CD4-positive, alpha-beta T cell treated with Interleukin-17A for 4 hours (primary cell): ENCODE measurements around the gene EFCAB8.
"Not testable (repeated sequence)": the region's sequence is repeated elsewhere in the genome, so short reads cannot be mapped to it uniquely, and the experiment has no call there.

Experiments
- DNase-seq: peaks from one replicate; pipeline ENCODE4 v3.0.0-alpha.2; 2020; ENCODE audit warnings: mixed read lengths

EFCAB8 gene

DNA sequence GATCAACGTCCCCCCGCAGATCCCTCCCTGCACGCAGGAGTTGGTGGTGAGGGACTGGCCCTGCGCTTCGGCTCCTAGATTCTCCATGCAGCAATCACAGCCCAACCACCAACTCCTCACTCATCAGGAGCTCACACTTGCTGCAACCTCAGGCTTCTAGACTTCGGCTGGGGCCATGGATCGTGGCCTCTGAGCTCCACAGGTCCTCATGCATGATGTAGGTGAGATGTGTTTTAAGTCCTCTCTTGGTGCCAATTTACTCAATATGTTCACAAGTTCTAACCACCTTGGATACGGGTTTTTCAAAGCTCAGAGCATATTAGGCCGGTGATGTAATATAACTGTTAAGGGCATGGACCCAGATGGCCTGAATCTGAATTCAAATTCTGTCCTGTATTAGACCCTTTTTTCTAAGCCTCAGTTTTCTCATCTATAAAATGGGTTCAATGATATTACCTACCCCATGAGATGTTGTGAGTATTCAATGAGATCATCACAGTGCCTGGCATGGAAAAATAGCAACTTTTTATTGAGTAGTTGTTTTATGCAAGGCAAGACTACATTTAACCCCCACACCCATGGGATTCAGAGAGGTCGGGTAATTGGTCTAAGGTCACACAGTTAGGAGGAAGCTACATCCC is 114.5 kb downstream of the EFCAB8 start:
- no peak for DNase-seq

DNA sequence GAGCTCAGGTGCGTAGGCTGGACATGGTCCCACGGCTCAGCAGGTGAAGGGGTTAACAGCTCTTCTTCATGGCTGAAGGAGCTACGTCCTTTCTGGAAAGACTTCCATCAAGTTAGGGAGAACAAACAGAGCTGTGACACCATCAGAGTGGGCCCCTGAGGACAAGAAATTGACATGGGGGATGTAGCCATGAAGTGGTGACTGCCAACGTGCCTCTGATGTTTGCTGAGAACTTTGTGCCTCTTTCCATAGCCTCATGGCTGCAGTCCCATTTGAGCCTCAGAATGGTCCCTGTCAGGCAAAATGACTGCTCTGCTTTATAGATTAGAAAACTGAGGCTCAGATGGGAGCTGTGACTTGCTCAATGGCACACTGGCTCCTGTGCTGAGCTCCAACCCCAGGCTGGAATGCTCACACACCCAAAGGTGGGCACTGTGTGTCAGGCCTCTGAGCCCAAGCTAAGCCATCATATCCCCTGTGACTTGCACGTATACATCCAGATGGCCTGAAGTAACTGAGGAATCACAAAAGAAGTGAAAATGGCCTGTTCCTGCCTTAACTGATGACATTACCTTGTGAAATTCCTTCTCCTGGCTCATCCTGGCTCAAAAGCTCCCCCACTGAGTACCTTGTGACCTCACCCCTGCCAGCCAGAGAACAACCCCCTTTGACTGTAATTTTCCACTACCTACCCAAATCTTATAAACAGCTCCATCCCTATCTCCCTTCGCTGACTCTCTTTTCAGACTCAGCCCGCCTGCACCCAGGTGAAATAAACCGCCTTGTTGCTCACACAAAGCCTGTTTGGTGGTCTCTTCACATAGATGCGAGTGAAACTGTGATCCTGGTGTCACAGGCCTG is 115.7 kb downstream of the EFCAB8 start:
- DNase-seq: not testable (repeated sequence)

DNA sequence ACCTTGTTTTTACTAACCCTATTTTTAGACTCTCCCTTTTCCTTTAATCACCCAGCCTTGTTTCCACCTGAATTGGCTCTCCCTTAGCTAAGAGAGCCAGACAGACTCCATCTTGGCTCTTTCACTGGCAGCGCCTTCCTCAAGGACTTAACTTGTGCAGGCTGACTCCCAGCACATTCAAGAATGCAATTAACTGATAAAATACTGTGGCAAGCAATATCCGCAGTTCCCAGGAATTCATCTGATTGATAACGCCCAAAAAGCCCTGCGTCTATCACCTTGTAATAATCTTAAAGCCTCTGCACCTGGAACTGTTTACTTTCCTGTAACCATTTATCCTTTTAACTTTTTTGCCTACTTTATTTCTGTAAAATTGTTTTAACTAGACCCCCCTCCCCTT is 116.4 kb downstream of the EFCAB8 start:
- not testable (repeated sequence) for DNase-seq

DNA sequence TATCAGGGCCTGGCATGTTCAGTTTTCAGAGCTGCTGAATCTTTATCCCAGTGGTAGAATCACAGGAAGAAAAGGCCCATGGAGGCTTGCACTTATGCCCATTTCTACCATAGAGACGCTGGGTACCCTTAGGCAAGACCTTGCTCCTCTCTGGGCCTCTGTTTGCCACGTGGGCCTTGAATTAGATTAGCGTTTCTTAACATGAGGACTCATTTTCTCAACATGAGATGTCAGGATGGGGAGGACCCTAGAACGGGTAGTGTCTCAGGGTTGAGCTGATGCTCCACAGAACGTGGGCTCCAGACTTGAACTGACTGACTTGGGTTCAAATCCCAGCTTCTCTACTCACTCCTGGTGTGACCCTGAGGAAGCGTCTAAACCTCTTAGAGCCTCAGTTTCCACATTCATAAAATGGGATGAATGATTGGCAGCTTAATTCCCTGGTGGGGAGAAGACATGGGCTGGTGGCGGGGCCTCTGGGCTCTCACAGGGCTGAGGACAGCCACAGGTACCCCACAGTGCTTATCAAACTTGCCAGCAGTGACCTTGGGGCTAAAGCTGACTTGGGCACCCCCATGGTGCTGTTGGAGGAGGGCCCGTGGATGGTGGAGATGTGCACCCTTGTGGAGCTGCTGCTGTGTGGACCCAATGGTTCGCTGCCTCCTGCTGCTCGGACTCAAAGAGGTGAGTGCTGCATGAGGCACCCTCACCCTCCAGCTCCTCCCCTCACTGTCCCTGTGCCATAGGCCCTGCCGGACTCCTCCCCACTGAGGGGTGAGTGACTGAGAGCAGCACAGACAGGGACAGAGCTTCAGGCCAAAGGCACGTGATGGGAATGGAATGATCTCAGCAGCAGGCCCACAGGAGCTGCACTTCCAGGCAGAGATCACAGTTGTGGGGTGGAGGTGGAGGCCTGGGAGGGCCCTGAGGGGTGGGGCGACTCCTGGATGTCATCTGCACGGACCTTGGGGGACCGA is 117.3 kb downstream of the EFCAB8 start:
- DNase-seq: no peak

DNA sequence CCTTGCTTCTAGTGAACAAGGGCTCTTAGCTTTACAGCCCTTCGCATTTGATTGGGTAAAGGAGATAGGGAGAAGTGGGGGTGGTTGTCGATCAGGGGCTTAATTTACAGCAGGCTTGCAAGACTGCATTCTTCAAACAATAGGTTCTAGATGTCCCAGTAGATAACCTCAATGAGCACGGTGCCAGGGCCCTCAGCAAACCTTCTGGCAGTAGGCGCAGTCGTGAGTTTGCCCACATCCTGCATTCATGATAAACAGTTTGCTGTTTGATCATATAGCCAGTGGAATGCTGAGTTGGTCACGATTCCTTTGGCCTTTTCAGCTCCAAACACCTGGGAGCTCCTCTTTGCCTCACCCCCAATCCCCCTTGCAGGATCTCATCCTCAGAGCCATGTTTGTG is 118.0 kb downstream of the EFCAB8 start:
- DNase-seq: peak; percentile 55

DNA sequence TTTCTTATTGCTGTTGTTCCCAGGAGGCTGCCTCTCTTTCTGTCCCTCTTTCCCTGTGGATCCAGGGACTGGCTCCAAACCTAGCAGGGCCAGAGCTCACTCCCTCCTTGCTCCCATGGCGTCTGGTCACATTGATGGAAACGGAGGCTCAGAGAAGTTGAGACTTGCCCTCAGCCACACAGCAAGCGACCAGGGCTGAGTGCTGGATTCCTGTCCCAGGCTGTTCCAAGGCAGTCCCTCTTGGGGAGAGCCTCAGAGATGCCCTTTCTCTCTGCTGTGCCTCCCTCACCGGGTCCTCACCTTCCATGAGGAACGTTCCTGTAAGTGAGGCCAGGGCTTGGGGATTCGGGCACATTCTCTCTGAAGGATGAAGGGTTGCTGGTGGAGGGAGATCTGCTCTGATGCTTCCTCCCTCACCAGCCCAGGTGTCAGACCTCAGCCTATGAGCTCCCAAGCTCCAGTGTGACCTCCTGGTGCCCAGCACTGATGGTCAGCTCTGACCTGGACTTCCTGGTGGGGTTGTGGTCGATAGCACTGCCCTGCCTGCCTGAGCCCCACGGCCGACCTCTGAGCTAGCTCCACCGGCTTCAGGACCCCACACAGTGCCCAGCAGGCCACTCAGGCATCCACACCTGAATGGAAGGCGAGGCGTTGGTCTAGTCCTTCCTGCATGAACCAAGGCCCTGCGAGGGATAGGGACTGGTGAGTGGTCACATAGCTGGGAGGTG is 118.7 kb downstream of the EFCAB8 start:
- no peak for DNase-seq

DNA sequence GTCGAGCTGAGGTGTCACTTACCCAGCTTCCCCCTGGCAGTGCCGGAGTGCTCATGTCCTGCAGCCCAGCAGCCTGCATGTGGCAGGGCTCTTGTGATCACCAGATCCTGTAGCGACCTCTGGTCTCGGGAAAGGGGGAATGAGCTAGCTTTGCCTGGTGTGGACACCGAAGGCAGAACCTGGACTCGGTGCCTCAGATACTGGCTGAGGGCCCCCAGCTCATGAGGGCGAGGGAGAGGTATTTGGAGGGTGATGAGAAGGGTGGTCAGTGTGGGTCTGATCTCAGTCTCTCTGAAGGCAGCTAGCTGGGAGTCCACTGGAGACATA is 119.2 kb downstream of the EFCAB8 start:
- no peak for DNase-seq

DNA sequence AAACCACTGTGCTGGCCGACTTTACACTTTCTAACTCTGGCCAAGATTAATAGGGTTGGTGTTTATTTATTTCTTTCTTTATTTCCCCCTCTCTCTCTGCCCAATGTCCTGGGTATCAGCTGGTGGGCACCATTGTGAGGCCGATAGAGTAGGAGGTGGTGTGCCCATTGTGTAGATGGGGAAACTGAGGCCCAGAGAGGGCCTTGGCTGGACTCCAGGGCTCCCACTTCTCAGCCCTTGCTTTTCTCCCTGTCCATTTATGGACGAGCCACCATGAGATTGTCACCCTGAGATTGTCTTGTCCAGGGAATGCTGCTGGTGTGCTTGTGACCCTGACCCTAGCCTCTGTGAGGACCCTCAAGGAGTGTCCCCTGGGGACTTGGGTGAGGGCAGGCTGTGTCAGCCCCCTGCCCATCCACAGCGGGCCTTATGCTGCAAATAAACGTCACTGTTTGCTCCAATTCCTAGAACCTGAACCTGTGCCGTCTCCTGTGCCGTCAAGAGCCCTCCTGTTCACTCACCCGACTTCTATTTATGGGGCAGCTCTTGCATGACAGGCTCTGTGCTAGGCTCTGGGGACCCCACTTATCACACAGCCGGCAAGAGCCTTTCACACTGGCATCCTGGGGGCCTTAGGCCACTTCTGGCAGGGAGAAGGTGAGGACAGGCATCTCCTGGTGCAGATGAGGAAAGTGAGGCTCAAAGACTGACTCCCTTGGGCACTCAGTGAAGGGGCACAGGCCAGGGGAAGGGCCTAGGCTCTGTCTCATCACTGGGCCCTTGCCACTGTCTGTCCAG is 120.7 kb downstream of the EFCAB8 start:
- no peak for DNase-seq

DNA sequence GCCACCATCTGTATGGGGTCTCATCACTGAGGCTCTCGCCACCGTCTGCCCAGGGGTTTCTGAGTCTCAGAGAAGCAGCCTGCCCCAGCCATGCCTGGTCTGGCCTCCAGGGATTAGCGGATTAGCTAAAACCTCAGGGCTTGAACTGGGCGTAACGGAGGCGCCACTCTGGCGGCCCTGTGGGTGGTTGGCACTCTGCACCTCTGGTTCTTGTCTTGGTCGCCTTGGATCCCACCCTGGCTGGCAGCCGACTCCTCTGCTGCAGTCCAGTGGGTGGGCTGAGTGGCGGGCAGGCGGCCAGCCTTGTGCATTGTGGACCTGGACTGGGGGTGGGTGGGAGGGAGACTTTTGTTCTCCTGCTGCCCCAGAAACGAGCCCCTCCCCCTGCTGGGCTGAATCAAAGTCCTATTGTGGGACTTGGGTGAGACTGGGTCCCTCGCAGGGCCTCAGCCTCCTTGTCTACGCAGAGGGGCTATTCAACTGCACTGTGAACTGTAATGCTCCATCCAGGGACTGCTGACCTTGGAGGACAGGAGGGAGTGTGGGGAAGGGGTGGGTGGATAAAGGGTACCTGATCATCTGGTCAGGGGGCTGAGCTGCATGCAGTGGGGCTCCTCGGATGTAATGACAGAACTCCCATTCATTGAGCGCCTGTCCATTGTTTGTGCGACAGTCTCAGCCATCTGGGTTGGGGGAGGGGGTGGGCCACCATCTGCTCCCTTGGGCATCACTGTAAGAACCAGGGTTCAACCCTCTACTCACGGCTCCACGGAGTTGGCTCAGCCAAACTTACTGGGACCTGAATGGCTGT is 121.6 kb downstream of the EFCAB8 start:
- no peak for DNase-seq

DNA sequence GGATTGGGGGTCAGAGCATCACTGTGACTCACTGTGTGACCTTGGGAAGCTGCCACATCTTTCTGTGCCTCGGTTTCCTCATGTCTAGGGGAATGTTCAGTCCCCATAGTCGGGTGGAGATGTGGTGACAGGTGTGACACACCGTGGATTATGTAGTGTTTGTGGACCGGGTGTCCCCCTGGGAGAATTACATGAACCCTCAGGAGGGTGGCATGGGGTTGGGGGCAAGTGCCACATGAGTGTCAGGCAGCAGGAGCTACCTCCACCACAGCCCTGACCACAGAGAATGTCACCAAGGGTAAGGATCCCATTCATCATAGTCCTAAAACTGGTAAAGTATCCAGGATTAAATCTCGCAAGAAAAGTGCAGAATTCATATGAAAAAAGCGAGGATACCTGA is 122.3 kb downstream of the EFCAB8 start:
- no peak for DNase-seq

DNA sequence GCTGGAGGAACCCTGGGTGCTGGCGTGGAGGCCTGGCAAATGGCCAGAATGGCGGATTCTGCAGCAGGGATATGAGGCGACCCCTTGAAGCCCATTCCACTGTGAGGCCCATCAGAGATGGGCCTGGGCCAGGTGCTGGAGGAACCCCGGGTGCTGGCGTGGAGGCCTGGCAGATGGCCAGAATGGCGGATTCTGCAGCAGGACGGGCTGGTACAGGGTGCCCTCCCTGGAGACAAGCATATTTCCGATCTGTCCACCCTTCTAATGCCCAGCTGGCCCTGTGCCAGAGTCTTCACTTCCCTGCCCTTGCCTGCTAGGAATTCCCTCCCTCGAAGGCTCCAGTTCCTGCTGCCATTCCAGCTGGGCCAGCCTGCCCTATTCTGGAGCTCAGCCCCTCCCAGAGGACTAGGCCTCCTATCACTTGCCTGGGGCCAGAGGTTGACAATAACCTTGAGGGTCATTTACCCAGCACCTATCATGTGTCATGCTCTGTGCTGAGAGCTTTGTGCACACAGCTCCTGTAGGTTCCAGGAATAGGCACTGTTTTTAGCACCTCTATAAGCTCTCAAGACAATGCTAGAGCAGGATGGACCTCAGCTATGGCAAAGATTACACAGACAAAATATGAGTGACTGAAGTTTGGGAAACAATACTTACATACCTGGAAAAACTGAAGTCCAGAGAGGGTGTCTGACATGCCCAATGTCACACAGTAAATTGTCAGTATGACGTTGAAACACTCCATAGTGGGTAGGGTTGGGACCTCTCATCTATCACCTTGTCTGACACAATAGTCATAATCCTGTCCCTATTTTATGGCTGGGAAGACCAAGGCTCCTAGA is 124.1 kb downstream of the EFCAB8 start:
- no peak for DNase-seq

DNA sequence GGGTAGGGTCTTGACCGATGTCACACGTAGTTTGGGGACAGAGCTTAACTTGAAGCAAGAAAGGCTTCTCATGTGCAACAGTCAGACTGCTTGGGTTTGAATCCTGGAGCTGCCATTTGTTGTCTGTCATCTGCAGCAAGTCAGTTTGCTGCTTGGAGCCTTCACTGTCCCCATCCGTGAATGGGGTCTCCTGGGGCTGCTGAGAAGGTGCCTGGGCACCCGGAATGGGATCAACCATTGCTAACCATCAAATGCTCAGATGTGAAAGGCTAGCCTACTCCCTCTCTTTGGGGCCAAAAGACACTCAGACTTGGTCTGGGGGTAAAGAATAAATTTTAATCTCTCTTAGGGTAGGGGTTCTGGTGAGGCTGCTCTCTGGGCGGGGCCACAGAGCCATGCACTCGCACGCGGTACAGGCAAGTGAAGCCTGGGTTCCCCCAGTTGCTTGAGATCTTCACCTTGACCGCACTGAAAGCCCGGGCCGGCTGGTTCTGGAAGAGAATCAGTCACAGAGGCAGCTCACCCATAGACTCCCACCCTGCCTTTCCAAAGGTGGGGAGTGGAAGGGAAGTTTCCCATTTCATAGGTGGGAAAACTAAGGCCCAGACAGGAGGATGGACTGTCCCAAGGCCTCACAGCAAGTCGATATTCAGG is 124.9 kb downstream of the EFCAB8 start:
- no peak for DNase-seq

DNA sequence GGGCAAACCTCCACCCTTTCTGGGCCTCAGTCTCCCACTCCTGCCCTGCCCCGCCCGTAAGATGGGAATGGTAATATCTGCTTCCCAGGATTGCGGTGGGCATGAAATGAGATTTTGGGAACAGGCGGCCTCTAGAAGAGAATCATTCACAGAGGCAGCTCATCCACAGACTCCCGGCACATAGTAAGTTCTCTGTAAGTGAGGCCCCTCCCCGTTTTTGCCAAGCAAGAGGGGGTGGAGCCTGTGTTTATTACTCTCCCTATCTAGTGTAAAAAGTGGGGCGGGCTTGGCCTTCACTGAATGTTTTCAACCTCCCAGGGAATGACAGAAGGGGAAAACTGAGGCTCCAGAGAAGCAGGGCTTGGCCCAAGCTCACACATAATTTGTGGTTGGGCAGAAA is 125.5 kb downstream of the EFCAB8 start:
- no peak for DNase-seq

DNA sequence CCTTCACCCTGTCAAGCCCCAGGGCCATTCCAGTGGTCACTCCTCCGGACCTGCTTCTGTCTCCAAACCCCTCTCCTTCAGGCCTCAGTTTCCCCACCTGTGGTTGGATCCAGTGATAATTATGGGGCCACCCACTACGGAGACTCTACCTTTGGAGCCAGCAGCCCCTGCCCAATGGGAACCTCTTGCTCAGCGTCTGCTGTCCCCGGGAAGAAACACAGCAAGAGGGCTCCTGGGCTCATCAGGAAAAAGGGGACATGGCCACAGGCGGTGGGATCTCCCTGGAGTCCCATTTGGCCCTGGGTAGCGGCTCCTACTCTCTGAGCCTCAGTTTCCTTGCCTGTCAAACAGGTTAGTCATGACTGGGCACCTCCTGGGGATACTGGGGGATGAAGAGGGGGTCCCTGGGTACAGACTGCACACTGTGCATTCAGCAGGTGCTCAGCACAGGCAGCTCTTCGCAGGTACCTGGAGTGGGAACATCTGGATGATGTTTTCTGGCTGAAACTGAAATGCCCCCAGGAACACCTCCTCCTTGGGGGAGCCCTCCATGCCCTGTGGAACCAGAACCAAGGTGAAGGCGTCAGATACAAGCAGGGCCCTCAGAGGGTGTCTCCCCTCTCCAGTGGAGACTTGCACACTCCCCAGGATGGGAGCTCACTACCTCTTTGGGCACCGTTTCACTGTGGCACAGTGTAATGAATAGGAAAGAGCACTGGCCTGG is 126.1 kb downstream of the EFCAB8 start:
- DNase-seq: no peak

DNA sequence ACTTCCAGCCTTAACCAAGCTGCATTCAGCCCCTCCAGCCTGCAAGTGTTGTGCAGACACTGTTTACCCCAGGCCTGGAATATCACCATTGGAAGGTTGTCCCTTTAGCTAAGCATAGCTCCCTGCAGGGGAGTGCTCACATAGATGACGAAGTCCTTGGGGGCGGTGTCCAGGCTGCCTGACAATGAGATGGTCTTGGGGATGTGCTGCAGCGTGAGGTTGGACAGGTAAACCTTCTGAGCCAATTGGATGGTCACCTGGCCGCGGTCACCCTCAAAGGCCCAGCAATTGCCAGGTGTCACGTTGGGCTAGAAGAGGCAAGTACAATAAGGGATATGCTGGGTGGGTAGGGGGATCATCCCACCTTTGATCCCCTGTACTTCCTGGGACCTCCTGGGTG is 126.9 kb downstream of the EFCAB8 start:
- DNase-seq: no peak

DNA sequence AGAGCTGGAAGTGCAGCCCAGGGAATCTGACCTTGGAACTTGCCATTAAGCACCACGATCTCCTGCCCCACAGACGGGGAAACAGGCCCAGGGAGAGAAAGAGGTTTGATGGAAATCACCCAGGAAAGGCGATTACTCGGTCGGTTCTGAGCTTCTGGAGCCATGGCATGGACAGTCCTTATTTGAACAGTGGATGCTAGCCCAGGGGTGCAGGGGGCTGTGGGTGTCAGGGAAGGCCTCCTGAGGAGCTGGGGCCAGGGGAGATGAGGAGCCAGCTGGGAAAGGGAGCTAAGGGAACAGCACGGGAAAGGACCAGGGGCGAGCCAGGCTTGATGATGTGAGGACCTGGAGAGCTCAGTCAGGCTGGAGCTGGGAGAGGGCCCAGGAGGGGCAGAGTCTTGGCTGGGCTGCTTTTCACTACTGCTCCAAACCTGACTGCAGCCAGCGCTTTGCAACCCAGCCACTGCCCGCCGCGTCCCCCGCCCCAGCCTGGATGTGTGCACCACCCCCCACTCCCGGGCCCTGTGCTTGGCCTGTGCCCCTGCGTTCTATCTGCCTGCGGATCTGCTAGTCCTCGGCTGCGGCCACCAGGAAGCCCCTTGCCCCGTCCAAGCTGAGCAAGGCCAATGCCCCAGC is 127.7 kb downstream of the EFCAB8 start:
- DNase-seq: no peak

DNA sequence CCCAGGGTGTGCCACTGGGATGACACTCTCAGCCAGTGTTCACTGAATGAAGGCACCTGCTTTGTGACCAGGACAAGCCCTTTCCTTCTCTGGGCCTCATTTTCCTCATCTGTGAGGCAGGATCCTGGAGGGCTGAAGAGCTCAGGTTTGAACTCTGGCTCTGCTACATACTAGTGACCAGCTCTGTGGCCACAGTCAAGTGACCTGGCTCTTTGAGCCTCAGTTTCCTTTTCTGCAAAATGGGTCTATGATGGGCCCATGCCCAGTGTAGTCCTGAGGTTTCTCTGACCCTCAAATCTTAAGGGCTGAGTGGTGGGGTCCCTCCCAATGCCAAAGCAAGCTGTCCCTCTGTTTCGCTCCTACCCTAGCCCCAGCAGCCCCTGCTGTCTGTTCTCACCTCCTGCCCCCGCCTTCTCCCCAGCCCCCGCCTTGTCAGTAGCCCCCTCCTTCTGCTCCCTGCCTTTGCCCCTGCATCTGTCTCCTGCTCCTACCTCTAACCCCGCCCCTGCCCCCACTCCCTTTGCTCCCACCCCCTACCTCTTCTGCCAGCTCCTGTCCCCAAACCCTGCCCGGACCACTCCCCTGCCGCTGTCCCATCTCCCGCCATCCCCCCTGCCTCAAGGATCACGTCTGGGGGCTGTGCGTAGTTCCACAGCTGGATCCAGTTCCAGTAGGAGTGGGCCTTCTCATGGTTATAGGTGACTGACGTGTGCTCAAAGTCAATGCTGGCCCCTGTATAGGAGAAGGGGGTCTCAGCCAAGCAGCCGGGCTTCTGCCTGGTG is 128.5 kb downstream of the EFCAB8 start:
- no peak for DNase-seq
